ENCODE measurements around the gene GULP1. TPM values are rescaled to one million over a fixed set of nuclear protein-coding genes. Genes with fewer than 3 reads are reported as not detected.

The GULP1 gene
- total and polyA plus RNA-seq, 2 experiments from 2014 or later: 94.6 to 181 TPM

DNA sequence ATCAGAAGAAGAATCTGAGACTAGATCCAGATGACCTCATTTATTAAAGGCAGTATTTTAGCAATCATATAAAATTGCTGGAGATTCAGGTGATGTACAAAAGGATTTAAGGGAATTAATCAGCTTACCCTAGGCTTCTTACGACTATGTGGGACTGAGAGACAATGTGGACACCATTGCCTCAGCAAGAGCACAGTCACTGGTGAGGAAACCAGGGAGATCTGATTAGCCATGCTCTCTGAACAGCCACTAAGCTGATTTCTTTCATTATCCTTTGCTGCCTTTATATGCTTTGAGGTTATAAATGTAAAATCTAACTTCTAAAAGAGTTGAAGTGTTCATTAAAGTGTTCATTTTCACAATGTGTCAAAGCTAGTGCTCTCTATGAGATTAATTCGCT is 22.7 kb upstream of the GULP1 start (continued):
- TF ChIP-seq, protein P1, sequence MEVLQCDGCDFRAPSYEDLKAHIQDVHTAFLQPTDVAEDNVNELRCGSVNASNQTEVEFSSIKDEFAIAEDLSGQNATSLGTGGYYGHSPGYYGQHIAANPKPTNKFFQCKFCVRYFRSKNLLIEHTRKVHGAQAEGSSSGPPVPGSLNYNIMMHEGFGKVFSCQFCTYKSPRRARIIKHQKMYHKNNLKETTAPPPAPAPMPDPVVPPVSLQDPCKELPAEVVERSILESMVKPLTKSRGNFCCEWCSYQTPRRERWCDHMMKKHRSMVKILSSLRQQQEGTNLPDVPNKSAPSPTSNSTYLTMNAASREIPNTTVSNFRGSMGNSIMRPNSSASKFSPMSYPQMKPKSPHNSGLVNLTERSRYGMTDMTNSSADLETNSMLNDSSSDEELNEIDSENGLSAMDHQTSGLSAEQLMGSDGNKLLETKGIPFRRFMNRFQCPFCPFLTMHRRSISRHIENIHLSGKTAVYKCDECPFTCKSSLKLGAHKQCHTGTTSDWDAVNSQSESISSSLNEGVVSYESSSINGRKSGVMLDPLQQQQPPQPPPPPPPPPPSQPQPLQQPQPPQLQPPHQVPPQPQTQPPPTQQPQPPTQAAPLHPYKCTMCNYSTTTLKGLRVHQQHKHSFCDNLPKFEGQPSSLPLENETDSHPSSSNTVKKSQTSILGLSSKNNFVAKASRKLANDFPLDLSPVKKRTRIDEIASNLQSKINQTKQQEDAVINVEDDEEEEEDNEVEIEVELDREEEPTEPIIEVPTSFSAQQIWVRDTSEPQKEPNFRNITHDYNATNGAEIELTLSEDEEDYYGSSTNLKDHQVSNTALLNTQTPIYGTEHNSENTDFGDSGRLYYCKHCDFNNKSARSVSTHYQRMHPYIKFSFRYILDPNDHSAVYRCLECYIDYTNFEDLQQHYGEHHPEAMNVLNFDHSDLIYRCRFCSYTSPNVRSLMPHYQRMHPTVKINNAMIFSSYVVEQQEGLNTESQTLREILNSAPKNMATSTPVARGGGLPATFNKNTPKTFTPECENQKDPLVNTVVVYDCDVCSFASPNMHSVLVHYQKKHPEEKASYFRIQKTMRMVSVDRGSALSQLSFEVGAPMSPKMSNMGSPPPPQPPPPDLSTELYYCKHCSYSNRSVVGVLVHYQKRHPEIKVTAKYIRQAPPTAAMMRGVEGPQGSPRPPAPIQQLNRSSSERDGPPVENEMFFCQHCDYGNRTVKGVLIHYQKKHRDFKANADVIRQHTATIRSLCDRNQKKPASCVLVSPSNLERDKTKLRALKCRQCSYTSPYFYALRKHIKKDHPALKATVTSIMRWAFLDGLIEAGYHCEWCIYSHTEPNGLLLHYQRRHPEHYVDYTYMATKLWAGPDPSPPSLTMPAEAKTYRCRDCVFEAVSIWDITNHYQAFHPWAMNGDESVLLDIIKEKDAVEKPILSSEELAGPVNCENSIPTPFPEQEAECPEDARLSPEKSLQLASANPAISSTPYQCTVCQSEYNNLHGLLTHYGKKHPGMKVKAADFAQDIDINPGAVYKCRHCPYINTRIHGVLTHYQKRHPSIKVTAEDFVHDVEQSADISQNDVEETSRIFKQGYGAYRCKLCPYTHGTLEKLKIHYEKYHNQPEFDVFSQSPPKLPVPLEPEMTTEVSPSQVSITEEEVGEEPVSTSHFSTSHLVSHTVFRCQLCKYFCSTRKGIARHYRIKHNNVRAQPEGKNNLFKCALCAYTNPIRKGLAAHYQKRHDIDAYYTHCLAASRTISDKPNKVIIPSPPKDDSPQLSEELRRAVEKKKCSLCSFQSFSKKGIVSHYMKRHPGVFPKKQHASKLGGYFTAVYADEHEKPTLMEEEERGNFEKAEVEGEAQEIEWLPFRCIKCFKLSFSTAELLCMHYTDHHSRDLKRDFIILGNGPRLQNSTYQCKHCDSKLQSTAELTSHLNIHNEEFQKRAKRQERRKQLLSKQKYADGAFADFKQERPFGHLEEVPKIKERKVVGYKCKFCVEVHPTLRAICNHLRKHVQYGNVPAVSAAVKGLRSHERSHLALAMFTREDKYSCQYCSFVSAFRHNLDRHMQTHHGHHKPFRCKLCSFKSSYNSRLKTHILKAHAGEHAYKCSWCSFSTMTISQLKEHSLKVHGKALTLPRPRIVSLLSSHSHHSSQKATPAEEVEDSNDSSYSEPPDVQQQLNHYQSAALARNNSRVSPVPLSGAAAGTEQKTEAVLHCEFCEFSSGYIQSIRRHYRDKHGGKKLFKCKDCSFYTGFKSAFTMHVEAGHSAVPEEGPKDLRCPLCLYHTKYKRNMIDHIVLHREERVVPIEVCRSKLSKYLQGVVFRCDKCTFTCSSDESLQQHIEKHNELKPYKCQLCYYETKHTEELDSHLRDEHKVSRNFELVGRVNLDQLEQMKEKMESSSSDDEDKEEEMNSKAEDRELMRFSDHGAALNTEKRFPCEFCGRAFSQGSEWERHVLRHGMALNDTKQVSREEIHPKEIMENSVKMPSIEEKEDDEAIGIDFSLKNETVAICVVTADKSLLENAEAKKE (CRISPR knock-in tag; IDR thresholded peaks at IDR 0.05): no peak
- TF ChIP-seq POLR2AphosphoS5 (IDR thresholded peaks at IDR 0.05; ENCODE audit: low read depth): no peak

DNA sequence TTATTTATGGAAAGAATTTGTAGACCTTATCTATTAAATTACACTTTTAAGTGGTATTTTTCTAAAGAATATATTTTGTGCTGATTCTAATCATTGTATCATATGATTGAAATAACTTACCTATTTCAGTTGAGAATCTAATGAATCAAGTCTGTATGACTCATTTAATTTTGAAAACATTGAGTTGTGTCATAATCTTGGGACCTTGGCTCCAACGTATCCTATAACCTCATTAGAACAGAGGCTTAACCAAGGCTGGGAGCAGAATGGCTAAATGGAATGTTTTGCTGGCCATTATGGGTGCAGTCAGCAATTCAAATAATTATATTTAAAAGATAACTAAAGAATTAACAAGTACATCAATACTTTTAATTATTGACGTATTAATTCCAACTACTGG is 19.6 kb upstream of the GULP1 start:
- Histone ChIP-seq H3K9me2 (ENCODE audit: insufficient read depth) (no peaks in the 10 kb centered on the region), H3K4me2 (no peak overlapping the region), H3K79me2 (replicated peaks; ENCODE audit: insufficient read depth) (no peaks in the 10 kb centered on the region), H3F3A (replicated peaks; ENCODE audit: low read depth) (peaks cover 7% of the 10 kb centered on the region; the same call in 1 of the 2 replicates), H3K27me3 (ENCODE audit: insufficient read depth) (no peaks in the 10 kb centered on the region), H3K36me3 (ENCODE audit: insufficient read depth) (no peaks in the 10 kb centered on the region), H2AFZ (no peak overlapping the region), H3K27ac (ENCODE audit: low read depth) (no peak overlapping the region), H3K4me3 (no peak overlapping the region), H4K20me1 (replicated peaks; ENCODE audit: insufficient read depth) (no peaks in the 10 kb centered on the region), H3K4me1 (ENCODE audit: insufficient read depth) (peaks cover 32% of the 10 kb centered on the region)
- Mint-ChIP-seq H3K4me1 (peaks cover 39% of the 10 kb centered on the region), H3K9me3 (peaks cover 4% of the 10 kb centered on the region; the same call in 2 of the 3 replicates), H3K36me3 (ENCODE audit: low read depth) (peaks cover 17% of the 10 kb centered on the region; the same call in 2 of the 3 replicates), H3K27me3 (ENCODE audit: insufficient read depth, low read depth, poor library complexity) (peaks cover 8% of the 10 kb centered on the region), H3K4me3 (no peak overlapping the region), H3K27ac (no peak overlapping the region)
- no peak for DNase-seq (ENCODE audit: low spot score)
- no peak for ATAC-seq
- TF ChIP-seq JUNB (IDR thresholded peaks at IDR 0.05; ENCODE audit: unreplicated experiment) (no peak), CREB1 (CRISPR knock-in tag; IDR thresholded peaks at IDR 0.05; ENCODE audit: low read depth) (no peak), ZNF331 (CRISPR knock-in tag; IDR thresholded peaks at IDR 0.05; ENCODE audit: low read depth) (no peak), STAT1 (IDR thresholded peaks at IDR 0.05; ENCODE audit: unreplicated experiment) (no peak)
- TF ChIP-seq, protein P2, sequence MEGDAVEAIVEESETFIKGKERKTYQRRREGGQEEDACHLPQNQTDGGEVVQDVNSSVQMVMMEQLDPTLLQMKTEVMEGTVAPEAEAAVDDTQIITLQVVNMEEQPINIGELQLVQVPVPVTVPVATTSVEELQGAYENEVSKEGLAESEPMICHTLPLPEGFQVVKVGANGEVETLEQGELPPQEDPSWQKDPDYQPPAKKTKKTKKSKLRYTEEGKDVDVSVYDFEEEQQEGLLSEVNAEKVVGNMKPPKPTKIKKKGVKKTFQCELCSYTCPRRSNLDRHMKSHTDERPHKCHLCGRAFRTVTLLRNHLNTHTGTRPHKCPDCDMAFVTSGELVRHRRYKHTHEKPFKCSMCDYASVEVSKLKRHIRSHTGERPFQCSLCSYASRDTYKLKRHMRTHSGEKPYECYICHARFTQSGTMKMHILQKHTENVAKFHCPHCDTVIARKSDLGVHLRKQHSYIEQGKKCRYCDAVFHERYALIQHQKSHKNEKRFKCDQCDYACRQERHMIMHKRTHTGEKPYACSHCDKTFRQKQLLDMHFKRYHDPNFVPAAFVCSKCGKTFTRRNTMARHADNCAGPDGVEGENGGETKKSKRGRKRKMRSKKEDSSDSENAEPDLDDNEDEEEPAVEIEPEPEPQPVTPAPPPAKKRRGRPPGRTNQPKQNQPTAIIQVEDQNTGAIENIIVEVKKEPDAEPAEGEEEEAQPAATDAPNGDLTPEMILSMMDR (conservative IDR thresholded peaks at IDR 0.05; ENCODE audit: low read depth in 2 of 2): no peak
- TF ChIP-seq, protein P1 (CRISPR knock-in tag; IDR thresholded peaks at IDR 0.05): no peak

Measured in GM23338 (cell line).